ENCODE measurements around the gene TUBB3. TPM values are rescaled to one million over a fixed set of nuclear protein-coding genes. Genes with fewer than 3 reads are reported as not detected.
"Not testable (repeated sequence)": the region's sequence is repeated elsewhere in the genome, so short reads cannot be mapped to it uniquely, and the experiment has no call there.

The TUBB3 gene
- total RNA-seq, 3 donors from 2014 or later (not counting 1 experiment from before 2014, with no cell fraction given), result 1.1 to 1.3 (median 1.2) TPM

- Histone ChIP-seq H3K27ac (ENCODE audit: low read length) (no peak overlapping the region), H3K27me3 (ENCODE audit: control insufficient read depth, insufficient read depth, low read length) (peaks cover 67% of the 10 kb centered on the region), H3K9me3 (ENCODE audit: control insufficient read depth, insufficient read depth, low read length) (no peaks in the 10 kb centered on the region), H3K36me3 (ENCODE audit: control insufficient read depth, insufficient read depth, low read length) (no peaks in the 10 kb centered on the region), H3K4me1 (ENCODE audit: control insufficient read depth, insufficient read depth, low read length) (peaks cover 49% of the 10 kb centered on the region), H3K4me3 (ENCODE audit: low read length) (no peak overlapping the region)
- Mint-ChIP-seq H3K27me3 (ENCODE audit: low read depth in 2 of 2) (peaks cover 8 to 28% of the 10 kb centered on the region in 2 donors), H3K9me3 (no peaks in the 10 kb centered on the region), H3K27ac (no peak overlapping the region), H3K36me3 (no peaks in the 10 kb centered on the region), H3K4me3 (peak overlapping the region; percentile 40), H3K4me1 (peaks cover 3 to 13% of the 10 kb centered on the region in 2 donors)
- ATAC-seq, result no peak
- 15% methylated on average over 3 of the region's 4 CpGs for whole genome bisulfite sequencing (ENCODE audit: insufficient coverage)
- intact Hi-C loops (cut with micrococcal nuclease), result no loop called here
- no peak for DNase-seq
- no peak for TF ChIP-seq CTCF (IDR thresholded peaks at IDR 0.05)
These were observed 1.8 kb downstream of the TUBB3 start for GRCh38 chr16:89924925-89925307.

GRCh38 chr16:89925596-89926079 is 2.5 kb downstream of the TUBB3 start:
- H3K4me1 ChIP-seq (ENCODE audit: control insufficient read depth, insufficient read depth, low read length), result peaks cover 46% of the 10 kb centered on the region
- ATAC-seq, result no peak
- no peaks in the 10 kb centered on the region for H3K9me3 ChIP-seq (ENCODE audit: control insufficient read depth, insufficient read depth, low read length)
- no peaks in the 10 kb centered on the region for H3K9me3 Mint-ChIP-seq
- H3K27ac Mint-ChIP-seq, result no peak overlapping the region
- H3K4me3 Mint-ChIP-seq, result peak overlapping the region; percentile 40
- no peak for DNase-seq
- H3K27me3 ChIP-seq (ENCODE audit: control insufficient read depth, insufficient read depth, low read length), result peaks cover 62% of the 10 kb centered on the region
- H3K4me1 Mint-ChIP-seq, result peaks cover 0 to 9% of the 10 kb centered on the region in 2 donors
- TF ChIP-seq CTCF (IDR thresholded peaks at IDR 0.05), result no peak
- no peaks in the 10 kb centered on the region for H3K36me3 Mint-ChIP-seq
- no peak overlapping the region for H3K27ac ChIP-seq (ENCODE audit: low read length)
- no peaks in the 10 kb centered on the region for H3K36me3 ChIP-seq (ENCODE audit: control insufficient read depth, insufficient read depth, low read length)
- H3K4me3 ChIP-seq (ENCODE audit: low read length), result no peak overlapping the region
- intact Hi-C loops (cut with micrococcal nuclease), result no loop called here
- peaks cover 7 to 27% of the 10 kb centered on the region in 2 donors for H3K27me3 Mint-ChIP-seq (ENCODE audit: low read depth in 2 of 2)
- WGBS (ENCODE audit: insufficient coverage), result 1% methylated on average over 42 of the region's 42 CpGs

GRCh38 chr16:89931305-89931896 is 8.3 kb downstream of the TUBB3 start:
- ATAC-seq, result no peak
- WGBS (ENCODE audit: insufficient coverage), result 84% methylated on average over 16 of the region's 16 CpGs
- intact Hi-C loops (cut with micrococcal nuclease), result no loop called here
- Histone ChIP-seq H3K27ac (ENCODE audit: low read length) (no peak overlapping the region), H3K27me3 (ENCODE audit: control insufficient read depth, insufficient read depth, low read length) (peaks cover 15% of the 10 kb centered on the region), H3K4me3 (ENCODE audit: low read length) (no peak overlapping the region), H3K4me1 (ENCODE audit: control insufficient read depth, insufficient read depth, low read length) (peaks cover 5% of the 10 kb centered on the region), H3K36me3 (ENCODE audit: control insufficient read depth, insufficient read depth, low read length) (no peaks in the 10 kb centered on the region), H3K9me3 (ENCODE audit: control insufficient read depth, insufficient read depth, low read length) (no peaks in the 10 kb centered on the region)
- Mint-ChIP-seq H3K36me3 (no peaks in the 10 kb centered on the region), H3K4me1 (peaks cover 0 to 3% of the 10 kb centered on the region in 2 donors), H3K27me3 (ENCODE audit: low read depth in 2 of 2) (peaks cover 7 to 18% of the 10 kb centered on the region in 2 donors), H3K9me3 (no peaks in the 10 kb centered on the region), H3K27ac (no peak overlapping the region), H3K4me3 (no peak overlapping the region)
- TF ChIP-seq CTCF (IDR thresholded peaks at IDR 0.05), result no peak
- DNase-seq, result no peak

- TF ChIP-seq CTCF (IDR thresholded peaks at IDR 0.05), result no peak
- Histone ChIP-seq H3K4me3 (ENCODE audit: low read length) (no peak overlapping the region), H3K36me3 (ENCODE audit: control insufficient read depth, insufficient read depth, low read length) (no peaks in the 10 kb centered on the region), H3K27me3 (ENCODE audit: control insufficient read depth, insufficient read depth, low read length) (peaks cover 11% of the 10 kb centered on the region), H3K27ac (ENCODE audit: low read length) (no peak overlapping the region), H3K4me1 (ENCODE audit: control insufficient read depth, insufficient read depth, low read length) (no peaks in the 10 kb centered on the region), H3K9me3 (ENCODE audit: control insufficient read depth, insufficient read depth, low read length) (no peaks in the 10 kb centered on the region)
- Mint-ChIP-seq H3K4me3 (no peak overlapping the region), H3K27ac (no peak overlapping the region), H3K27me3 (ENCODE audit: low read depth in 2 of 2) (peaks cover 7 to 18% of the 10 kb centered on the region in 2 donors), H3K4me1 (no peaks in the 10 kb centered on the region), H3K36me3 (no peaks in the 10 kb centered on the region), H3K9me3 (no peaks in the 10 kb centered on the region)
- ATAC-seq (no peak), DNase-seq (no peak)
- intact Hi-C loops (cut with micrococcal nuclease), result no loop called here
- WGBS (ENCODE audit: insufficient coverage), result 88% methylated on average over 6 of the region's 6 CpGs
These were observed 8.8 kb downstream of the TUBB3 start for GRCh38 chr16:89931964-89932363.

- H3K36me3 ChIP-seq (ENCODE audit: control insufficient read depth, insufficient read depth, low read length); H3K27ac Mint-ChIP-seq; H3K36me3 Mint-ChIP-seq; H3K4me1 ChIP-seq (ENCODE audit: control insufficient read depth, insufficient read depth, low read length); H3K9me3 ChIP-seq (ENCODE audit: control insufficient read depth, insufficient read depth, low read length); H3K4me3 ChIP-seq (ENCODE audit: low read length); intact Hi-C loops (cut with micrococcal nuclease); H3K27me3 ChIP-seq (ENCODE audit: control insufficient read depth, insufficient read depth, low read length); H3K9me3 Mint-ChIP-seq; DNase-seq; H3K27ac ChIP-seq (ENCODE audit: low read length); ATAC-seq; H3K4me3 Mint-ChIP-seq; H3K4me1 Mint-ChIP-seq: not testable (repeated sequence)
- peaks cover 13 to 19% of the 10 kb centered on the region in 2 donors for H3K27me3 Mint-ChIP-seq (ENCODE audit: low read depth in 2 of 2)
- 97% methylated on average over 25 of the region's 29 CpGs for WGBS (ENCODE audit: insufficient coverage)
These were observed 10.9 kb downstream of the TUBB3 start for GRCh38 chr16:89934019-89934418.

Data from natural killer cell (primary cell).